SK-N-MC (cell line): ENCODE data around the gene TRPM6.

Experiments
- EZH2 ChIP-seq: fragments of 200-600 bp; sonication (generic); IDR thresholded peaks from one replicate; pipeline ENCODE4 v1.6.1; 2017; ENCODE audit warnings: antibody characterized with exemption
- POLR2AphosphoS5 ChIP-seq: IDR thresholded peaks from 2 replicates; pipeline ENCODE4 v1.6.1; 2012; ENCODE audit warnings: mild to moderate bottlenecking, low read depth, low read length, borderline replicate concordance

DNA sequence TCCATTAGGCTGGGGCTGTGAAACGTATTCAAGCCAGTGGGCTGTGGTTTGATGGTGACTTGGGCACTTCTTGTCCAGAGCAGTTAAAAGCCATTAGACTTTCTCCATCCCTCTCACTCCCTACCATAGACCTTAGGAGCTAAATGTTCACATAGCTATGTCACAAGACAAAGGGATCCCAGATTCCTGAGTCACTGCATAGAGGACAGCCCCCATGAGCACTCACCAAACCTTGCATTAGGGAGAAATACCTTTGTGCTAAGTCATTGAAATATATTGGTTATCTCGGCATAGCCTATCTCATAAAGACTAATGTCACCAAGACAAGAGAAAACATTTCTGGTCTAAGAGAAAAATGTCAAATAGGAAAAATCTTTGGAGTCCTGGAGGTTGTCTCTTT, 104.3 kb downstream of the TRPM6 start:
- TF ChIP-seq EZH2 (no peak), POLR2AphosphoS5 (no peak)
